HepG2 (cell line): ENCODE measurements around the gene NPW. TPM values are rescaled to one million over a fixed set of nuclear protein-coding genes. Genes with fewer than 3 reads are reported as not detected.

Experiments
- CHCHD3 ChIP-seq: sonication (generic); formaldehyde crosslinking; IDR thresholded peaks from 2 replicates; pipeline ENCODE4 v1.8.0; 2022; ENCODE audit warnings: mild to moderate bottlenecking, missing genetic modification reagents, moderate library complexity
- ZNF687 ChIP-seq: sonication (generic); formaldehyde crosslinking; IDR thresholded peaks from 2 replicates; pipeline ENCODE4 v1.5.1; 2020; ENCODE audit warnings: mild to moderate bottlenecking, missing genetic modification reagents, moderate library complexity
- polyA plus RNA-seq, 8 experiments: library from polyadenylated mRNA; depleted of rRNA in 3 of 8; stranded (reverse) in 7 of 8; unstranded in 1 of 8; fragments of >200 nt; fragmentation: Illumina TruSeq in 4 of 8; extraction: Trizol in 4 of 8; gene quantifications; 2 replicates each; pipeline versions ENCODE4 v1.2.1 to v1.2.3, GENCODE V29; 2011 to 2016; ENCODE audit warnings: low read depth in 4 of 8, missing spikeins in 1 of 8, mixed read lengths in 1 of 8; ENCODE audit not compliant: insufficient read depth in 1 of 8
- total RNA-seq, 5 experiments: library from RNA; depleted of rRNA; stranded (reverse); fragments of >200 nt; fragmentation: Illumina TruSeq; extraction: Trizol; gene quantifications; 2 replicates each; pipeline ENCODE4 v1.2.3, GENCODE V29; 2016; ENCODE audit warnings: low read depth in 1 of 5
- TF ChIP-seq, protein P1 (sequence below): sonication (generic); formaldehyde crosslinking; IDR thresholded peaks from 2 replicates; pipeline ENCODE4 v1.4.0; 2020; ENCODE audit warnings: missing genetic modification reagents

Gene NPW
- total and polyA plus RNA-seq, 2 of the 13 experiments (the other 11 are each of a cell fraction or from before 2014, with no cell fraction given): 0.24 to 0.97 TPM

DNA sequence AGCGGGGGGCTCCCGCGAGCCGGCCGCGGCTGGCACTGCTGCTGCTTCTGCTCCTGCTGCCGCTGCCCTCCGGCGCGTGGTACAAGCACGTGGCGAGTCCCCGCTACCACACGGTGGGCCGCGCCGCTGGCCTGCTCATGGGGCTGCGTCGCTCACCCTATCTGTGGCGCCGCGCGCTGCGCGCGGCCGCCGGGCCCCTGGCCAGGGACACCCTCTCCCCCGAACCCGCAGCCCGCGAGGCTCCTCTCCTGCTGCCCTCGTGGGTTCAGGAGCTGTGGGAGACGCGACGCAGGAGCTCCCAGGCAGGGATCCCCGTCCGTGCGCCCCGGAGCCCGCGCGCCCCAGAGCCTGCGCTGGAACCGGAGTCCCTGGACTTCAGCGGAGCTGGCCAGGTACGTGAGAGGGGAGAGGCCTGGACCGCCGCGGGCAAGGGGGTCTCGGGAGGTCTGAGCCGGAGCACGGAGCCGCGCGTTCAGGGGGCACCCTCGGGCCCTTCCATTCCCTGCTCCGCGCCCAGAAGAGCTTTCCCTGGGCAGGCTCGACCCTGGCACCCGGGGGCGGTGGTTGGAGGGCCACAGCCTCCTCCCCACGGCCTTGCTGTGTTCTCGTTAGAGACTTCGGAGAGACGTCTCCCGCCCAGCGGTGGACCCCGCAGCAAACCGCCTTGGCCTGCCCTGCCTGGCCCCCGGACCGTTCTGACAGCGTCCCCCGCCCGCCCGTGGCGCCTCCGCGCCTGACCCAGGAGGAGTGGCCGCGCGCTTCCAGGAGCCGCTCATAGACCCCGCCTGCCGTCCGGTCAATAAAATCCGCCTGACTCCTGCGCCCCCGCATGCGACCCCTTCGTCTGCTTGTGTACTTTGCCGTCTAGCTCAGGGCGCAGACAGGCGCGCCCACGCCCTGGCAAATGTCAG is 591 bp downstream of the NPW start (continued):
- 0 out of 2 replicates have a peak, but pooled peaks have one; percentile 20 for TF ChIP-seq ZNF687
- TF ChIP-seq, protein P1, sequence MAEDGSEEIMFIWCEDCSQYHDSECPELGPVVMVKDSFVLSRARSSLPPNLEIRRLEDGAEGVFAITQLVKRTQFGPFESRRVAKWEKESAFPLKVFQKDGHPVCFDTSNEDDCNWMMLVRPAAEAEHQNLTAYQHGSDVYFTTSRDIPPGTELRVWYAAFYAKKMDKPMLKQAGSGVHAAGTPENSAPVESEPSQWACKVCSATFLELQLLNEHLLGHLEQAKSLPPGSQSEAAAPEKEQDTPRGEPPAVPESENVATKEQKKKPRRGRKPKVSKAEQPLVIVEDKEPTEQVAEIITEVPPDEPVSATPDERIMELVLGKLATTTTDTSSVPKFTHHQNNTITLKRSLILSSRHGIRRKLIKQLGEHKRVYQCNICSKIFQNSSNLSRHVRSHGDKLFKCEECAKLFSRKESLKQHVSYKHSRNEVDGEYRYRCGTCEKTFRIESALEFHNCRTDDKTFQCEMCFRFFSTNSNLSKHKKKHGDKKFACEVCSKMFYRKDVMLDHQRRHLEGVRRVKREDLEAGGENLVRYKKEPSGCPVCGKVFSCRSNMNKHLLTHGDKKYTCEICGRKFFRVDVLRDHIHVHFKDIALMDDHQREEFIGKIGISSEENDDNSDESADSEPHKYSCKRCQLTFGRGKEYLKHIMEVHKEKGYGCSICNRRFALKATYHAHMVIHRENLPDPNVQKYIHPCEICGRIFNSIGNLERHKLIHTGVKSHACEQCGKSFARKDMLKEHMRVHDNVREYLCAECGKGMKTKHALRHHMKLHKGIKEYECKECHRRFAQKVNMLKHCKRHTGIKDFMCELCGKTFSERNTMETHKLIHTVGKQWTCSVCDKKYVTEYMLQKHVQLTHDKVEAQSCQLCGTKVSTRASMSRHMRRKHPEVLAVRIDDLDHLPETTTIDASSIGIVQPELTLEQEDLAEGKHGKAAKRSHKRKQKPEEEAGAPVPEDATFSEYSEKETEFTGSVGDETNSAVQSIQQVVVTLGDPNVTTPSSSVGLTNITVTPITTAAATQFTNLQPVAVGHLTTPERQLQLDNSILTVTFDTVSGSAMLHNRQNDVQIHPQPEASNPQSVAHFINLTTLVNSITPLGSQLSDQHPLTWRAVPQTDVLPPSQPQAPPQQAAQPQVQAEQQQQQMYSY (CRISPR knock-in tag): no peak
- TF ChIP-seq CHCHD3 (CRISPR knock-in tag): 0 out of 2 replicates have a peak, but pooled peaks have one; percentile 32
